ENCODE data around the gene NFIC.
A peak's percentile ranks its signal among the peaks of the same experiment; 100 is the strongest.

GRCh38 chr19:3469638-3470499, 103.5 kb downstream of the NFIC start:
- peak in 3 of 4 donors; percentile 15 to 24 (median 20) for TF ChIP-seq CTCF (IDR thresholded peaks at IDR 0.05)
- TF ChIP-seq POLR2A (IDR thresholded peaks at IDR 0.05) = no peak

Measured in right lobe of liver (tissue), 4 donors.